HG03280 (cell line): Measurements from ENCODE around the gene SRRM3.
"Not testable (repeated sequence)": the region's sequence is repeated elsewhere in the genome, so short reads cannot be mapped to it uniquely, and the experiment has no call there.

Experiments used
- ATAC-seq: cut with Tn5 transposase; IDR thresholded peaks from one replicate; pipeline ENCODE4 v1.9.1; 2021; ENCODE audit warnings: mild to moderate bottlenecking, moderate library complexity; ENCODE audit not compliant: unreplicated experiment

Gene SRRM3

DNA sequence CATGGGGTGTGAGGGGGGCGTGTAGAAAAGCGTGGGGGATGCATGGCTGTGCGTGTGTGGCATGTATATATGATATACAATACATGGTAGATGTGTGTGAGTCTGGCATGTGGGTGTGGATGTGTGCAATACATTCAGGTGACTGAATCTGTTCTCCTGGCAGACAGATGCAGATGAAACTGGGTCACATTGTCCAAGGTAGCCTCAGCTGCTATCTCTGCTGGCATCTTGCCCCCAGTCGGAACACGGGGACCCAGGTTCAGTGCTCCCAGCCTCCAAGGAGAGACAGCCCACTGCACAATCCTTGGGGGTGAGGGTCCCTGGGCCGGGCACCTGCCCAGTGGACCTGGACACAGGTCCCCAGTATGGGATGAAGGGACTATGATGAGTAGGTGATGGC lies 12.4 kb upstream of the SRRM3 start:
- no peak for ATAC-seq

DNA sequence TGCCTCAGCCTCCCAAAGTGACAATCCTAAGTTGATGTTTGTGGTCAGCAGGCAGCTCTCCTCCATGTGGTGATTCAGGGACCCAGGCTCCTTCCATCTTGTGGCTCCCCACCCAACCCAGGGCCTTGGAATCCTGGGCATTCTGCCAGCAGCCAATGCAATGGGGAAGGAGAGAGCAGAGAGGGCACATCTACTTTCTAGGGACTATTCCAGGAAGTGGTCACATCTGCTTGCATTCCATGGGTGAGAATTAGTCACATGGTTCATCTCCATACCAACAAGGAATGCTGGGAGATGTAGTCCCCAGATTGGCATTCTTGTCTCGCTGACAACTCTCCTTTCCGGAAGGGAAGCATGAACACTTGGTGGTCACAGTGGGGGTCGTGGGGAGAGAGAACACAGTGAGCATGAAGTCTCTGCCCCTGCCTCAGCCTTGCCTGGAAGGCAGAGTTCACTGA lies 9.9 kb upstream of the SRRM3 start:
- no peak for ATAC-seq

- no peak for ATAC-seq
Observed at GRCh38 chr7:76193466-76193865, 8.2 kb upstream of the SRRM3 start.

DNA sequence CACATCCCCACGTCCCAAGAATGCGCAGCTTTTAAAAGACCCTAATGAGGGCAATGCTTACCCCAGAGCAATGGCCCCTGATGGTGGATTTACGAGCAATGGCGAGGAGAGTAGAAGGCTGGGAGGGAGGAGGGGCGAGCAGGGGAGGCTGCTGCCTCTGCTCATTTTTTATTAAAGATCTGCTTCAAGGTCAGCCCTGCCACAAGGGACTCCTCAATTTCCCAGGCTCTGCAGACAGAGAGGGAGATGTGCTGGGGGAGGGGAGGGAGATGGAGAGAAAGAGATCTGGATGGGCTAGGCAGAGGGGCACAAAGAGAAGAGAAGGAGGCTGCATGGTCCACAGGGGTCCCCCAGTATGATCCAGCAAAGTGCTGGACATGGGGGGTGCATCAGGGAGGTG lies 7.8 kb upstream of the SRRM3 start:
- ATAC-seq: no peak

- ATAC-seq: no peak
Observed at GRCh38 chr7:76196786-76197185, 4.9 kb upstream of the SRRM3 start.

DNA sequence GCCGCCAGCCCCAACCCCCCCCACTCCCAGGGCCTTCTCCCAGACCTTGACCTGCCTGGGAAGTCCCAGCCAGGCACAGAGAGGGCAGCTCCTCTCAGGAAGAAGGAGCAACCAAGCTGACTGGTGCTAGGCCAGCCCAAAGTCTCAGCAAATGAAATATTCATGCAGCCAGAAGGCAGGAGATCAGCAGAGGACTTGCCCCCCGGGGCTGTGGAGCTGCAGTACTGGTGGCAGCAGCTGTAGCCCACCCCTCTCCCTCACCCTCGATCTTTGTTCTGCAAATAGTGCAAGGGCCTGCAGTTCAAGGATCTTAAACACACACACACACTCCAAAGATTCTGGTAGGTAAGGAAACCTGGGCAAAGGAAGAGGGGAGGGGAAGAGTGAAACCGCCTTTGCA lies 3.5 kb upstream of the SRRM3 start:
- no peak for ATAC-seq

GRCh38 chr7:76202666-76203030 lies 952 bp downstream of the SRRM3 start:
- no peak for ATAC-seq

GRCh38 chr7:76204147-76204546 lies 2.5 kb downstream of the SRRM3 start:
- ATAC-seq: no peak

DNA sequence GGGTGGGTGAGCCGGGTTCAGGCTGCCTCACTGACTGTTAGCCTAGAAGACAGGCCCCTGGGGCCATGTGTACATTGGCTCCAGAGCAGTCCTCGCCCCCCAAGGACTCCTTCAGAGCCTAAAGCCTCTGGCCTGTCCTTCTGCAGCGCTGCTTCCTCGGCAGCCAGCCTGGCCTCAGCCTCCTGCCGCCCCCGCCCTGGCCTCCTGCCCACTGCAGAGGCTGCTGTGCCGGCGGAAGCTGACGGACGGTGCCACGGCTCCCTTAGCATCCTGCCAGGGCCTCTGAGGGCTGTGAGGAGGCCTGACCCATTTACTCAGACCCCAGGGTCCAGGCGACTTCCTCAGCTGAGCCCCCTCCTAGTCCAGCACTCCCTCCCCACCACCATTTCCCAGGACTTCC lies 4.9 kb downstream of the SRRM3 start:
- ATAC-seq: no peak

DNA sequence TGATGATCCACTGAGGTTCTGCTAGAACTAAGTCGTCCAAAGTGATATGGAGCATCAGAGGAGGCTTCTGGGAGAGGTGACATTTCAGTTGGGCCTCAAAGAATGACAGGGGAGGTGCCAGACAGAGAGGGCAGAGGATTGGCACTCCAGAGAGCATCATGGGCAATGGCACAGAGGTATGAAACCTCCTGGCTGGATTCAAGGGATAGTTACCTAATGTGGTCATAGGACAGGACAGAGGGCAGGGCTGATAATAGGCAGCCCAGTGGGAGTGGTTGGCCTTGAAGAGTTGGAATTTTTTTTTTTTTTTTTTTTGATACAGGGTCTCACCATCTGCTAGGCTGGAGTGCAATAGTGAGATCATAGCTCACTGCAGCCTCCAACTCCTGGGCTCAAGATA lies 7.6 kb downstream of the SRRM3 start:
- ATAC-seq: no peak

GRCh38 chr7:76211216-76211615 lies 9.5 kb downstream of the SRRM3 start:
- no peak for ATAC-seq

- ATAC-seq: not testable (repeated sequence)
Observed at GRCh38 chr7:76215349-76215748, 13.7 kb downstream of the SRRM3 start.

DNA sequence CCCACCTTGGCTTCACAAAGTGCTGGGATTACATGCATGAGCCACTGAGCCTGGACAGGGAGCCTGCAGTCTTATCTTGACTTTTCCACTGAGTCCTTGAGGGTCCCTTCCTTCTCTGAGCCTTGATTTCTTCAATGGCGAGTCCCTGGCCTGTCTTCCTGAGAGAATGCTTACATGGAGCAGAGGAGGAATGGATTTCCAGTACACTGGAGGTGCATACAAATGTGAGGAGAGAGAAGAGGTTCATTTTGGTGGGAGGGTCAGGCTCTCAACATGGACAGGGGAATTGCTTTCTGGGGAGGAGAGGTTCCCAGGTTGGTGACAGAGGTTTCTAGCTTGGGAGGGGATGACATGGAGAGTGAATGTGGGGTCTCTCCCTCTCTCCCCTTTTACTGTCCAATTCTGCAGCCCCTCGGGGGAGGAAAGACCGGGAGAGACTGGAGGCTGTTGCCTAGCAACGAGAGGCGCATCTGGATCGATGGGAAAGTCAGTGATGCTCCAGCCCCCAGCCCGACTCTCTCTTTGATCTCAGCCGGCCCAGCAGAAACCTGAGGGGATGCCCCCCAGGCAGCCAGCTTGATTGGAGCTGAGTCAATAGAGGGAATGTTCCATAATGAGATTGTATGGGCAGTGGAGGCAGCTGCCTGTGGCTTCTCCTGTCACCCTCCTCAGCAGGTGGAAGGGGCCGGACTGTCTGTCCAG lies 14.8 kb downstream of the SRRM3 start:
- no peak for ATAC-seq

DNA sequence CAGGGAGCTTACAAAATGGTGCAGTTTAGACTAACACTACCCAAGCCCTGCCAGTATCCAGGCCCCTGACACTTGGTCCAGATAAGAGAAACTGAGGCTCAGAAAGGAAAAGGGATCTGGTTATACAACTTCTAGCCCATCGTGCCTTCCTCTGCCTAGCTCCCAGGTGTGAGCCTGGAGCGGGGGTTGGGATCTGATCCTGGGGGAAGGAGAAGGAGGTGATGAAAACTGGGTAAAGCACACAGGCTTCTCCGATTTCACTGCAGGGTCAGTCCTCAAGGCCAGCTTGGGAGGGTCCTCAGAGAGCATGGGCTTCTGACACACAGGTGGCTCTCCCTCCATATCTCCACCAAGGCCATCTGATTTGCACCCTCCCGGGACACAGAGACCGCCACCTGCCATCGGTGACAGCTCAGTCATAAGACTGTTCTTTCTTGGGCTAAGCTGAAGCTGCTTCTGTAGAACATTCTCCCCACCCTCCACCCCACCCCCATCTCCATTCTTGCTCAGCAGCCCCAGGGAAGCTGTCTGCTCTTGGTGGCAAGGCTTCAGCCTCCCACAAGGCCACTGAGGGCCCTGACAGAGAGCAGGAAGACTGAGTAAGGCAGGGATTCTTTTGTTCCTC lies 16.4 kb downstream of the SRRM3 start:
- no peak for ATAC-seq

- no peak for ATAC-seq
Observed at GRCh38 chr7:76220185-76221057, 18.7 kb downstream of the SRRM3 start.

DNA sequence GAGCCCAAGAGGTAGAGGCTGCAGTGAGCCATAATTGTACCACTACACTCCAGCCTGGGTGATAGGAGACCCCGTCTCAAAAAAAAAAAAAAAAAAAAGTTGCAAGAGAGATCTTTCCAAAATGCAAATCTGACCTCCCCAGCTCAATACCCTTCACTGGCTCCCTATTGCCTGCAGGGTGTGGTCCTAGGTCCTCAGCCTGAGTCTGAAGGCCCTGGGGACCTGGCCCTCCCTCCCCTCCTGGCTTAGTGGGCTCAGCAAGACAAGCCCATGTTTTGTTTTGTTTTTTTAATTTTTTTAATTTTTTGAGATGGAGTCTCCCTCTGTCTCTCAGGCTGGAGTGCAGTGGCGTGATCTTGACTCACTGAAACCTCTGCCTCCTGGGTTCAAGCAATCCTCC lies 20.6 kb downstream of the SRRM3 start:
- no peak for ATAC-seq

GRCh38 chr7:76222839-76223238 lies 21.1 kb downstream of the SRRM3 start:
- ATAC-seq: no peak

- no peak for ATAC-seq
Observed at GRCh38 chr7:76223286-76223972, 21.7 kb downstream of the SRRM3 start.

- no peak for ATAC-seq
Observed at GRCh38 chr7:76224695-76225094, 23.0 kb downstream of the SRRM3 start.

DNA sequence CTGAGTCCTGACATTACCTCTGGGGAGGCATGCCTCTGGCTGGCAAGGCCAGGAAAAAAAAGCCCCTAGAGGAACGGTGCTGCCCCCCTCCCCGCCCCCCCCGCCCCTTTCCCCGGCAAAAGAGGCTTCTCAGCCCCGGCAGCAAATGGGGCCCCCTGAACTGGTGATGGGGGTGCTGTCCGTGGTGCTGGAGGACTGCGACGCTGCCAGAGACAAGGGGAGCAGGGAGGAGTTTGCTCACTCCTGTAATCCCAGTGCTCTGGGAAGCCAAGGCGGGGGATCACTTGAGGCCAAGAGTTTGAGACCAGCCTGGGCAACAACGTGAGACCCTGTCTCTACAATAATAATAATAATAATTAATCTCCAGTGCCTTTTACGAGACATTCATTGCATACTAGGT lies 23.7 kb downstream of the SRRM3 start:
- ATAC-seq: no peak

DNA sequence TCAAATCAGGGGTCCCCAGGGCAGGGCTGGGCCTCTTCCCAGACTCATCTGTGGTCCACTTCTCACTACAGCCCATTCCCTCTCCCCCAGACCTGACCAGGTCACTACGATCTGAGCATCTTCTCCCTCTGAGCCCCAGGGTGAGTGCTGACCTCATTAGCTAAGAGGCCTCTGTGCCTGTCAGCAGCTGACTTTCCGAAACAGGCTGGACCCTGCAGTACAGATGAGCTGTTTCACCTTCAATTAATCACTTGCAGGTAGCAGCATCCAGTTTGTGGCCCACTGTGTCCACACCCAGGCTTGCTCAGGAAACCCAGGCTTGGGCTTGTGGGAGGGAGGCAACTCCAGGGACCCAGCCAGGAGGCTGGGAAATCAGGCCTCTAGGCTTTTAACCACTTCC lies 24.3 kb downstream of the SRRM3 start:
- ATAC-seq: no peak
